ENCODE results near the gene HRH2. TPM values are rescaled to one million over a fixed set of nuclear protein-coding genes. Genes with fewer than 3 reads are reported as not detected.
"Not testable (repeated sequence)": the region's sequence is repeated elsewhere in the genome, so short reads cannot be mapped to it uniquely, and the experiment has no call there.

HRH2 gene
- polyA plus RNA-seq, 3 donors = 0.69 to 7.0 (median 4.7) TPM

- 81 to 83% (median 82%) methylated on average over 18 of the region's 18 CpGs for WGBS, 3 donors
- H3K27ac ChIP-seq (ENCODE audit: low read depth, low read length) = no peak overlapping the region
Measured at GRCh38 chr5:175698401-175699115, 40.7 kb downstream of the HRH2 start.

- no peak overlapping the region for H3K27ac ChIP-seq (ENCODE audit: low read depth, low read length)
- WGBS, 3 donors = 81 to 89% (median 84%) methylated on average over 5 of the region's 5 CpGs
Measured at GRCh38 chr5:175700991-175701390, 43.1 kb downstream of the HRH2 start.

DNA sequence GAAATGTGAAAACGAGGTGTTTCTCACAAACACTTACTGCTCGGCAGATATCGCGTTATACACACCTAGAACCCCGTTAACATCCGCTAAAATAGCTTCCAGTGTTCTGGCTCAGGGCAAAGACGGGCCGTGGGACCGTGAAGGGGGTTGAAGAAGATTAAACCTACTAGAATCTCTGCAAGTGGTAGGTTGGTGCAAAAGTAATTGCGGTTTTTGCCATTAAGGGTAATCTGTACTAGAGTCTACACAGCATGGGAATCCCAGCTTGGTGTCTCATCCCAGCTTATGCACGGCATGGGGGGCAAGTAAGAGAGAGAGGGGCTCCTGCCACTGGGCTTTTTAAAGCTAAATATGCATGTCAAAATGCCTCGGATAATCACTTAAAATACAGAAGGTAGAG lies 43.9 kb downstream of the HRH2 start:
- 90 to 92% (median 91%) methylated on average over 12 of the region's 12 CpGs for WGBS, 3 donors
- H3K27ac ChIP-seq (ENCODE audit: low read depth, low read length) = no peak overlapping the region

- 18 to 72% (median 72%) methylated on average over 6 of the region's 6 CpGs for WGBS, 3 donors
- no peak overlapping the region for H3K27ac ChIP-seq (ENCODE audit: low read depth, low read length)
Measured at GRCh38 chr5:175706499-175706898, 48.6 kb downstream of the HRH2 start.

DNA sequence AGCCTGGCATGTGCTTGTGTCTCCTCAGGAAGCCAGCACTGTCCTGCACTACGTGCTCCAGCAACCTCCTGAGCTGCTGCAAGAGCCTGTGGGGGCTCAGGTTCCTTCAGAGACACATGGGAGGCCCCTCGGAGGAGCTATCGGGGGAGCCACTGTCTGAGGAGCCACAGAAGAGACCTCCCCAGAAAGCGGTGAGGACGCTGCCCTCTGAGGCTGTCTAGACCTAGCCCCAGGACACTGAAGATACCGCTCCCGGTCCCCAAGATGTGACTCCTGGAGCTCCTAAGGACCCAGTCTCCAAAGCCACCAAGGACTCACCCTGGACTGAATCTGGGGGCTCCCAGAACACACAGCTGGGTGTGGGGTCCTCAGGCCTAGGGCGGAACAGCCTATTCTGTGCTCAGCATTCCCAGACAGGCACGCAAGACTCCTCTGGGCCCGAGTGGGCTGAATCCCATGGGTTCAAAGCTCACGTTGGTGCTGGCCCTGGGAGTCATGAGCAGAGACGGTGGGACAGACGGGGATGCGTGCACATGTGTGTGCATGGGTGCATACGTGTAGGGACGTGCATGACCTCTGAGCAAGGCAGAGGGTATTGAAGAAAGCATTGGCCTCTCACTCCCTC lies 50.0 kb downstream of the HRH2 start:
- 91 to 97% (median 92%) methylated on average over 16 of the region's 16 CpGs for WGBS, 3 donors
- no peak overlapping the region for H3K27ac ChIP-seq (ENCODE audit: low read depth, low read length)

DNA sequence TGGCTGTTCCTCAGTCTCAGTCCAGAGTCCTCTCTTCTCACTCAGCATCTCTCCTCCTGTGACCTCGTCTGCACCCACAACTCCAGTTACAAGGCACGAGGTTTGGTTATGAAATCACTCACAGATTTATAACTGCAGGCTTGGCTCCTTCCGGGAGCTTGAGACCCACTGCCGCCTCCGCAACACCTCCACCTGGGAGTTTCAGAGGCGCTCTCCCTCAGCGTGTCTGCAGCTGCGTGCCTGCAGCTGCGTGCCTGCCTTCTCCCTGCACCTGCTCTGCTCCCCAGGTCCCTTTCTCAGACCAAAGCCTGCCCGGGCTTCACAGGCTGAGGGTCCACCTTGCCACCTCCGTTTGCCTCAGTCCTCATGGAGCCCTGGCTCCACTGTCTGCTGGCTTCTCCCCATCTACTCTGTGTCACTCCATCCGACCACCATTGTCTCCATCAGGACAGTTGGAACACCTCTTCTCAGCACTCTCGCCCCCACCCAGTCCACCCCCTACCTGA lies 51.5 kb downstream of the HRH2 start:
- H3K27ac ChIP-seq (ENCODE audit: low read depth, low read length) = no peak overlapping the region
- 72 to 77% (median 76%) methylated on average over 13 of the region's 13 CpGs for WGBS, 3 donors

DNA sequence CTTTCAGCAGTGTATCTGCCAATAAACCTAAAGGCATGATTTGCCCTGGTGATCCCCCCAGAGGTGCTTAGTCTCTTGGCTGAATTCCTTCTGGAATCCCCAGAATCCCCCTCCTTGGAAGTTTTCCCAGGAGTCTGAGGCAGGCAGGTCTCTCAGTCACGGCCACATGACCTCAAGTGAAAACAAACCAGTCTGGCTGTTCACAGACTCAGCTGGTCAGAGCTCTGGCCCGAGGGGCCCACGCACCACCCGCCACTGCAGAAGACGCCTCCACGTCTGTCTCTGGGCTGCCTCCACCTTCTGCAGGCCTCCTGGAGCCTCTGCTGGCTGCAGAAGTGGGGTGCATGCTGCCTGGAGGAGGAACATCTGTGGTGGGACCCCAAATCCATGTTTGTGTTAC lies 52.5 kb downstream of the HRH2 start:
- WGBS, 3 donors = 50 to 84% (median 65%) methylated on average over 6 of the region's 6 CpGs

GRCh38 chr5:175711031-175711430 lies 53.2 kb downstream of the HRH2 start:
- WGBS, 3 donors = 56 to 86% (median 59%) methylated on average over 5 of the region's 5 CpGs
- H3K27ac ChIP-seq (ENCODE audit: low read depth, low read length) = no peak overlapping the region

More for the DNA sequence above, 52.5 kb downstream of the HRH2 start:
- no peak overlapping the region for H3K27ac ChIP-seq (ENCODE audit: low read depth, low read length)

DNA sequence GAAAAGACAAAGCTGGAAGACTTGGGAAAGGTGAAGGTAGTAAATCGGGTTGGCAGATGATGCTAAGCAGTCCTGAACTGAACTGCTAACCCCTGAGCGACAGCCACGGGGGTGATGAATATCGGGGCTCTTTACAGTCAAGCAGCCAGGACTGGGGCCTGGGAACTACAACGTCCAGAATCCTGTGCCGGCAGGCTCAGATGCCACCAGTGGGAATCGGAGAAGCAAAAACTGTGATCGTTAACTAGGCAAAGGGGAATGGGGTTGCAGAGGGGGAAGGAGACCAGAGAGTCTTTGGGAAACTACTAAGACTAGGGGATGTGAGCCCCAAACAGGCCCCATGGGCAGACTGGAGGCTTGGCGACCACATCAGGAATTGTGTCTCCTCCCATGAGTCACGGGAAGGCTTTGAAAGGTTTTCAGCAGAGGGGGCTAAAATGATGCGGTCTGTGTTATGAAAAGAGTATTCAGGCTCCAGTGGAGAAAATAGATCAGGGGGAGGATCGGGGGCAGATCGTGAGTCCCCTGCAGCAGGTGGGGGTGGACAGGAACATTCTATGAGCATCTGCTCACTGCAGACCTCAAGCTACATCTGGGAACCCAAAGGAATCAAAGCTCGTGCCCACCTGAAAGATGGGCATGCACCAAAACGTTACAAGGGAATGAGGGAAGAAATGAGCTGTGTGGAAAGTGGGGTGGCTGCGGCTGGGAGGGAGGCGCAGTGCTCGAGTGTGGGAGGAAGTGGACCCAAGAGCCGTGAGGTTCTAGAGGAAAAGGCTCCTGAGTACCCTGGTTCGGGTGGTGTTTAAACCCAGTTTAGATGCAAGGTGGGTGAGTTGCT lies 53.8 kb downstream of the HRH2 start:
- H3K27ac ChIP-seq (ENCODE audit: low read depth, low read length) = no peak overlapping the region
- 78 to 89% (median 80%) methylated on average over 20 of the region's 20 CpGs for WGBS, 3 donors

GRCh38 chr5:175712313-175712680 lies 54.4 kb downstream of the HRH2 start:
- H3K27ac ChIP-seq (ENCODE audit: low read depth, low read length) = no peak overlapping the region
- 85 to 90% (median 88%) methylated on average over 8 of the region's 8 CpGs for WGBS, 3 donors

- WGBS, 3 donors = 22 to 42% (median 33%) methylated on average over 11 of the region's 11 CpGs
- H3K27ac ChIP-seq (ENCODE audit: low read depth, low read length) = no peak overlapping the region
Measured at GRCh38 chr5:175712681-175713085, 54.8 kb downstream of the HRH2 start.

- 84 to 87% (median 87%) methylated on average over 3 of the region's 3 CpGs for WGBS, 3 donors
- H3K27ac ChIP-seq (ENCODE audit: low read depth, low read length) = no peak overlapping the region
Measured at GRCh38 chr5:175713930-175714329, 56.1 kb downstream of the HRH2 start.

GRCh38 chr5:175714479-175715085 lies 56.7 kb downstream of the HRH2 start:
- 87 to 93% (median 93%) methylated on average over 7 of the region's 7 CpGs for WGBS, 3 donors
- no peak overlapping the region for H3K27ac ChIP-seq (ENCODE audit: low read depth, low read length)

GRCh38 chr5:175715627-175716522 lies 58.0 kb downstream of the HRH2 start:
- H3K27ac ChIP-seq (ENCODE audit: low read depth, low read length) = no peak overlapping the region
- 94 to 97% (median 97%) methylated on average over 10 of the region's 10 CpGs for WGBS, 3 donors

- no peak overlapping the region for H3K27ac ChIP-seq (ENCODE audit: low read depth, low read length)
- WGBS, 3 donors = 55 to 77% (median 67%) methylated on average over 3 of the region's 3 CpGs
Measured at GRCh38 chr5:175717837-175718236, 60.0 kb downstream of the HRH2 start.

GRCh38 chr5:175718401-175719108 lies 60.7 kb downstream of the HRH2 start:
- no peak overlapping the region for H3K27ac ChIP-seq (ENCODE audit: low read depth, low read length)
- WGBS, 3 donors = 15 to 39% (median 36%) methylated on average over 8 of the region's 8 CpGs

DNA sequence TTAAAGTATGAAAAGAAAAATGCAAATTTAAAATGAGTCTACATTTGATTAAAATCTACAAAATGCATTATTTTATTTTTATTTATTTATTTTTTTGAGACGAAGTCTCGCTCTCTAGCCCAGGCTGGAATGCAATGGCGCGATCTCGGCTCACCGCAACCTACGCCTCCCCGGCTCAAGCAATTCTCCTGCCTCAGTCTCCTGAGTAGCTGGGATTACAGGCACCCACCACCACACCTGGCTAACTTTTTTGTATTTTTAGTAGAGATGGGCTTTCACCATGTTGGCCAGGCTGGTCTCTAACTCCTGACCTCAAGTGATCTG lies 61.2 kb downstream of the HRH2 start:
- not testable (repeated sequence) for H3K27ac ChIP-seq (ENCODE audit: low read depth, low read length)
- WGBS, 3 donors = 81 to 94% (median 92%) methylated on average over 8 of the region's 8 CpGs
